DOHH2 (cell line): ENCODE data around the gene HCFC1R1.

Source experiments
- CTCF ChIP-seq: fragments of 200-600 bp; sonication (generic); IDR thresholded peaks from one replicate; pipeline ENCODE4 v1.5.1; 2014; ENCODE audit warnings: antibody characterized with exemption, mild to moderate bottlenecking, low read depth, low read length; ENCODE audit not compliant: poor library complexity, severe bottlenecking
- EZH2phosphoT487 ChIP-seq: fragments of 200-600 bp; sonication (generic); IDR thresholded peaks from 2 replicates; pipeline ENCODE4 v1.6.1; 2017; ENCODE audit warnings: borderline replicate concordance, mild to moderate bottlenecking, antibody characterized with exemption, low read length, moderate library complexity, mixed read lengths

GRCh38 chr16:3029491-3030221 is 5.9 kb upstream of the HCFC1R1 start:
- TF ChIP-seq CTCF (no peak), EZH2phosphoT487 (no peak)
